Gastroesophageal sphincter (tissue), 4 donors: ENCODE results near the gene PSMB3. TPM values are rescaled to one million over a fixed set of nuclear protein-coding genes. Genes with fewer than 3 reads are reported as not detected.

Source experiments
- ATAC-seq: fragments of 150-250 bp; one replicate; pipeline ENCODE4 v1.9.1; 2016; ENCODE audit warnings: mild to moderate bottlenecking, moderate library complexity
- H3K27ac ChIP-seq, 4 donors: fragments of 200-600 bp; sonication (generic) in 3 of 4; 1 replicate in 3 of 4; 2 replicates in 1 of 4; pipeline ENCODE4 v1.5.1; 2016 to 2019
- H3K27me3 ChIP-seq: fragments of 200-600 bp; sonication (generic); one replicate; pipeline ENCODE4 v1.5.1; 2019
- H3K36me3 ChIP-seq, 2 donors: fragments of 200-600 bp; sonication (generic); one replicate each; pipeline ENCODE4 v1.5.1; 2019; ENCODE audit warnings: control low read depth in 1 of 2
- H3K4me1 ChIP-seq, 3 donors: fragments of 200-600 bp; sonication (generic); 1 replicate in 2 of 3; 2 replicates in 1 of 3; pipeline ENCODE4 v1.5.1; 2016 to 2019; ENCODE audit warnings: control low read depth in 2 of 3
- H3K4me3 ChIP-seq, 2 donors: fragments of 200-600 bp; sonication (generic); one replicate each; pipeline ENCODE4 v1.5.1; 2019; ENCODE audit warnings: mild to moderate bottlenecking in 1 of 2, moderate library complexity in 1 of 2
- H3K9me3 ChIP-seq, 3 donors: fragments of 200-600 bp; sonication (generic); one replicate each; pipeline ENCODE4 v1.5.1; 2017 to 2019; ENCODE audit warnings: control low read depth in 2 of 3
- EP300 ChIP-seq: sonication (generic); formaldehyde crosslinking; IDR thresholded peaks from one replicate; pipeline ENCODE4 v1.6.1; 2017; ENCODE audit warnings: antibody characterized with exemption, mild to moderate bottlenecking
- POLR2A ChIP-seq, 2 donors: fragments of 450-650 bp; IDR thresholded peaks; one replicate each; pipeline ENCODE4 v1.6.1; 2017; ENCODE audit warnings: antibody characterized with exemption in 2 of 2, mild to moderate bottlenecking in 2 of 2, moderate library complexity in 1 of 2
- POLR2AphosphoS5 ChIP-seq: sonication (generic); formaldehyde crosslinking; IDR thresholded peaks from one replicate; pipeline ENCODE4 v1.6.1; 2017; ENCODE audit warnings: antibody characterized with exemption
- WGBS, 2 donors: methylation state at CpG; one replicate each; pipeline ENCODE4 v1.1.5; 2018; ENCODE audit warnings: low coverage in 1 of 2; 5-methylcytosine and 5-hydroxymethylcytosine counted together
- total RNA-seq, 4 donors: library from RNA; depleted of rRNA; stranded (reverse); fragments of >200 nt; gene quantifications; one replicate each; pipeline ENCODE4 v1.1.0, GENCODE V29; 2016
- TF ChIP-seq, protein P1 (sequence below), 4 experiments: fragments of 200-600 bp in 2 of 4; fragments of 450-650 bp in 2 of 4; sonication (generic) in 1 of 4; IDR thresholded peaks; one replicate each; pipeline ENCODE4 v1.5.1; 2017 to 2019; ENCODE audit warnings: antibody characterized with exemption in 4 of 4, mild to moderate bottlenecking in 2 of 4, moderate library complexity in 2 of 4

The PSMB3 gene
- total RNA-seq, 4 donors from 2014 or later, result 107 to 123 (median 117) TPM

DNA sequence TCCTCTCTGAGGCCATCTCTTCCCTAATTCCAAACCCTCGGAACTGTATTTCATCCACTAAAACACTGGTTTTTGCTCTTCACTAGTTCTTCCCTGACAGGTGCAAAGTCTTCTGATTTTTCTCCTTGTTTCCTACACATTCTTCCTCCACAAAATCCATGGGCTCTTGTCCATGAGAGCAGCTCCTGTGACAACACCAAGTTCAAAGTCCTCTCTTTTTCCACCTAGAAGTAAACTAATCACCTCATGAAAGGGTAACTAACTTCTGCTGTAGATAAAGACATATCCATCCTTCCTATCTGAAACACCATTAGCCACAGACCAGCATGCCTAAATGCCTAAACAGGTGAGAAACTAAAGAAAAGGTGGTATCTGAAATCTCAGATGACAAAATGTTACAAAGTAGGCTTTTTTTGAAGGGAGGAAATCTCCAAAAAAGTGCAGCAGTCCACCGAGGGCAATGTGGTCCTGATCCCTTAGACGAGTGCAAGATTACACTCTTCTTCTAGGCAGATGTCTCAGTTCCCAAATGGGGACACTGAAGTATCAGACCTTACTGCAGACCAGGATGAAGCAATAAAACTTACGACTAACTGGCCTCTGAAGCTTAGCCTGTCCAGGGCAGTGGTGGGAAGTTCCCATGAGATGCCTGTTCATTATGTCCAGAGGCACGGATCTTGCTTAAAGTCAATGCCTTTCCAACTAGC is 44.1 kb downstream of the PSMB3 start:
- ATAC-seq, result no peak
- 46 to 48% methylated on average over 4 to 5 of the region's 5 CpGs for WGBS, 2 donors
- Histone ChIP-seq H3K27ac (peak overlapping the region in 3 of 4 donors; percentile 46 to 100 (median 99)), H3K4me3 (peak overlapping the region in 1 of 2 donors; percentile 94), H3K36me3 (peaks cover 0 to 13% of the 10 kb centered on the region in 2 donors), H3K4me1 (peaks cover 3 to 59% (median 29%) of the 10 kb centered on the region in 3 donors), H3K9me3 (no peaks in the 10 kb centered on the region), H3K27me3 (no peaks in the 10 kb centered on the region)
- TF ChIP-seq POLR2AphosphoS5 (no peak), POLR2A (IDR thresholded peaks at IDR 0.05) (no peak), EP300 (no peak)
- TF ChIP-seq, protein P1, sequence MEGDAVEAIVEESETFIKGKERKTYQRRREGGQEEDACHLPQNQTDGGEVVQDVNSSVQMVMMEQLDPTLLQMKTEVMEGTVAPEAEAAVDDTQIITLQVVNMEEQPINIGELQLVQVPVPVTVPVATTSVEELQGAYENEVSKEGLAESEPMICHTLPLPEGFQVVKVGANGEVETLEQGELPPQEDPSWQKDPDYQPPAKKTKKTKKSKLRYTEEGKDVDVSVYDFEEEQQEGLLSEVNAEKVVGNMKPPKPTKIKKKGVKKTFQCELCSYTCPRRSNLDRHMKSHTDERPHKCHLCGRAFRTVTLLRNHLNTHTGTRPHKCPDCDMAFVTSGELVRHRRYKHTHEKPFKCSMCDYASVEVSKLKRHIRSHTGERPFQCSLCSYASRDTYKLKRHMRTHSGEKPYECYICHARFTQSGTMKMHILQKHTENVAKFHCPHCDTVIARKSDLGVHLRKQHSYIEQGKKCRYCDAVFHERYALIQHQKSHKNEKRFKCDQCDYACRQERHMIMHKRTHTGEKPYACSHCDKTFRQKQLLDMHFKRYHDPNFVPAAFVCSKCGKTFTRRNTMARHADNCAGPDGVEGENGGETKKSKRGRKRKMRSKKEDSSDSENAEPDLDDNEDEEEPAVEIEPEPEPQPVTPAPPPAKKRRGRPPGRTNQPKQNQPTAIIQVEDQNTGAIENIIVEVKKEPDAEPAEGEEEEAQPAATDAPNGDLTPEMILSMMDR (IDR thresholded peaks at IDR 0.05), result no peak

DNA sequence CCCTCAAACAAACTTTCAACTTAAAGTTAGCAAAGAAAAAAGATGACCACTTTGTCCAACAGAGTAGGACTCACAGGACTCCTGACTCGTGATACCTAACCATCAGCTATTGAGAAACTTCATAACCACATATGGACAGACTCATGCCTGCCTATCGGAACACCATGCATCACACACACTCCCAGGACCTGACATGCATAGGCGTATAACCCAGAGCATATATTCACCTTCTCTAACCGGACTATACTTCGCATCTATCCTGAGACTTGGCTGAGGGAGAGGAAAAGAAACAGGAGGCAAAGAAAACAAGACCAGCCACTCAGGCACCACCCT is 44.6 kb downstream of the PSMB3 start:
- TF ChIP-seq POLR2AphosphoS5, result no peak
- TF ChIP-seq POLR2A (IDR thresholded peaks at IDR 0.05), result no peak
- Histone ChIP-seq H3K36me3 (peaks cover 3 to 19% of the 10 kb centered on the region in 2 donors), H3K4me3 (peak overlapping the region in 1 of 2 donors; percentile 94), H3K27me3 (no peaks in the 10 kb centered on the region), H3K27ac (peak overlapping the region in 3 of 4 donors; percentile 98 to 100 (median 99)), H3K4me1 (peaks cover 3 to 59% (median 29%) of the 10 kb centered on the region in 3 donors), H3K9me3 (no peaks in the 10 kb centered on the region)
- WGBS, 2 donors, result 56 to 65% methylated on average over 5 of the region's 5 CpGs
- no peak for ATAC-seq

DNA sequence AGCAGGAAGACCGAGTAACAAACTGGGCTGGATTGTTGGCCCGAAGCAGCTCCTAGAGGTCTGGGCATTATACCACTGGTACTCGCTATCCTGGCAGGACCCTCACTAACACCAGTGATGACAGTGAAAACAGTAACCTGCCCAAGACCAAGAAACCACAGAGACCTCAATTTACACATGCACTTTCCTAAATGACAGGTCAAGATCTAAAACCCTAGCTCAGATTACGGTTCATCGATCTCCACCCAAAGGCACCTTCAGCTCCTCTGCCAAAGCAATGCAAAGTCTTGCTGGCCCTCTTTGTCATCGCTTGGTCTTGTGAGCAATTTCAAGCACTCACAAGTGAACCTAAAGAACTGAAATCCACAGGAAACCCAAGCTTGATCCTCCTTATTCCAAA is 45.3 kb downstream of the PSMB3 start:
- WGBS, 2 donors, result 61 to 86% methylated on average over 3 to 4 of the region's 6 CpGs
- Histone ChIP-seq H3K27me3 (no peaks in the 10 kb centered on the region), H3K27ac (peak overlapping the region in 3 of 4 donors; percentile 98 to 100 (median 99))

DNA sequence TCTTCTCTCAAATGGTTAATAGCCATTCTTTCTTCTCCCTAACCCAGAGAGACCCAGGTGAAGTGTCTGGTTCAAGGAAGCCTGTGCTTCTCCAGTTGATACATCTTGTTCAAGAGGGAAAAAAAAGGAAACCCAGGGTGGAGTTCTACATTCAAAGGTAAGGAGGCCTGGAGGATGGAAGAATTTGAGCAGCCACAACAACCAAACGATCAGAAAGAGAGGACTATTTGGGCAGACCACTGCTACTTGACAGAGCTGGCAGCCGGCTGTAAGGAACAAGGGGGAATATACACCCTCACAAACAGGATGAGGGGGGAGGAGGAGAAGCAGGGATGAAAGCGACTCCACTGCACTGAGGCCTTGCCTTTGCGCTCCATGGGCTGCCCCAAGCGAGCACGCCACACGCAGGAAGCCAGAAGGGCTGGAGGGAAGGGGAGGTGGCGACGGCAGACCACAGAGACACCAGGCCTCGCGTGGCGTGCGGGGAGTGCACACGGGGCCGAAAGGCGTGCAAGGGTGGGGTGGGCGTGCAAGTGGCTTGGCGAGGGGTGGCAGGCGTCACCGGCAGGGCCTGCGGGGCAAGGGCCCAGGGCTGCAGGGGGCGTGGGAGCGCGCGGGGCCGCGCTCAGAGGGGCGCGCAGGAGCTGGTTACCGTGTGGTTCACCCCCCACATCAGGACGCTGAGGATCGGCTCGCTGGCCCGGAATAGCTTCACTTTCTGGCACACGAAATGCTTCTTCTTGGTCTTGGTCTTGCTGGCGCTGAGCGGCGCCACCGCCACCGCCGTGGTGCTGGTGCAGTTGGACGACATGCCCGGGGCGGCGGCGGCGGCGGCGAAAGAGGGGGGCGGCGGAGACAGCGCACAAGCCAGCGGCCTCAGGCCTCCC is 46.3 kb downstream of the PSMB3 start:
- TF ChIP-seq EP300 (no peak), POLR2A (IDR thresholded peaks at IDR 0.05) (no peak), POLR2AphosphoS5 (no peak)
- TF ChIP-seq, protein P1 (IDR thresholded peaks at IDR 0.05), result no peak
- Histone ChIP-seq H3K4me3 (peak overlapping the region; percentile 94), H3K9me3 (no peaks in the 10 kb centered on the region), H3K36me3 (peaks cover 3 to 31% of the 10 kb centered on the region in 2 donors), H3K27me3 (no peaks in the 10 kb centered on the region), H3K4me1 (peaks cover 3 to 55% (median 29%) of the 10 kb centered on the region in 3 donors), H3K27ac (peak overlapping the region; percentile 94 to 100 (median 98))
- ATAC-seq, result peak; percentile 26
- WGBS, 2 donors, result 0% methylated on average over 4 to 11 of the region's 53 CpGs

More for the DNA sequence above, 45.3 kb downstream of the PSMB3 start:
- TF ChIP-seq POLR2AphosphoS5 (no peak), POLR2A (IDR thresholded peaks at IDR 0.05) (no peak)
- TF ChIP-seq, protein P1 (IDR thresholded peaks at IDR 0.05), result no peak
- H3K4me1 ChIP-seq, result peaks cover 3 to 59% (median 29%) of the 10 kb centered on the region in 3 donors
- no peaks in the 10 kb centered on the region for H3K9me3 ChIP-seq
- peaks cover 3 to 20% of the 10 kb centered on the region in 2 donors for H3K36me3 ChIP-seq
- no peak for ATAC-seq
- H3K4me3 ChIP-seq, result peak overlapping the region; percentile 94

DNA sequence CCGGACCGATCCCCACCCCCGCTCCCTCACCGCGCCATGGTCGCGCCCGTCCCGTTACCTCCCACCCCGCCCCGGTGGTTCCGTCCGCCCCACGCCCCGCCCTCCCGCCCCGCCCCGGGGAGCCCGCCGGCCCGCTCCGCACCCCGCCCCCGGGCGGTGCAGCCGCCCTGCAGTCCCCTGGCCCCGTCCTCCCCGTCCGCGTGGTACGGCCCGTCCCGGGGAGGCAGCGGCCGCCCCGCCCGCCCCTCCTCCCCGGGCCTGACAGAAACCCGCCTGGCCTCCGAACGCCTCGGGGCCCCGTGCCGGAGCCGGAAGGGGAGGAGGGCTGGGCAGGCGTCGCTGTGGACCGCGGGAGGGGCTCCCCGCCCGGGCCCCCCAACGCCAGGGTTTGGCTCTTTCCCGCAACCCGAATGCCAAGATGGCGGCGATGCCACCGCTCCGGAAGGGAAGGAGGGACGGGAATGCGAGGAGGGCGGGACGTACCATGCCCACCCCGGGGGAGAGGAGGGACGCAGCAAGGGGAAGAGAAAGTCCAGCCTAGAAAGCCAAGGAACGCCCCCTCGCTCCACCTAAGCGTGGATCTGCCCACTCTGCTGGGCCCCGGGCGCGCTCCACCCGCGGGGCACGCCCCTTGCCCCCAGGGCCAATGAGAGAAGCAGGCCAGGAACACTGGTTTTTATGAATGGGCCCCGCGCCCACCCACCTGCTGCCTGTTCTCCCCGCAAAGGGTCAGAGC is 47.1 kb downstream of the PSMB3 start, which contains the start of gene PIP4K2B:
Gene PIP4K2B, minus strand, starts transcription at position 56 of the 736 bp plus-strand sequence. CDS start 132 bp downstream, outside the sequence.
- TF ChIP-seq POLR2AphosphoS5, result peak; percentile 88
- TF ChIP-seq EP300, result no peak
- peak; percentile 38 to 59 for TF ChIP-seq POLR2A (IDR thresholded peaks at IDR 0.05)
- TF ChIP-seq, protein P1 (IDR thresholded peaks at IDR 0.05), result no peak
- peak within 1 kb of the TSS; percentile 94 to 100 (median 98) for H3K27ac ChIP-seq
- WGBS, 2 donors, result 0 to 8% methylated on average over 2 to 5 of the region's 76 CpGs
- peaks cover 3 to 47% (median 29%) of the 10 kb centered on the region in 3 donors for H3K4me1 ChIP-seq
- peak; percentile 97 for ATAC-seq
- H3K27me3 ChIP-seq, result no peaks in the 10 kb centered on the region
- no peaks in the 10 kb centered on the region for H3K9me3 ChIP-seq
- H3K4me3 ChIP-seq, result peak within 1 kb of the TSS; percentile 94
- H3K36me3 ChIP-seq, result peaks cover 3 to 39% of the 10 kb centered on the region in 2 donors
